Natural killer cell (primary cell): ENCODE data around the gene OTOF. TPM values are rescaled to one million over a fixed set of nuclear protein-coding genes. Genes with fewer than 3 reads are reported as not detected.

Experiments used
- ATAC-seq, 3 donors: fragments of 150-1000 bp in 2 of 3; fragments of 200-7000 bp in 1 of 3; cut with Tn5 transposase; 1 replicate in 1 of 3; 2 replicates in 2 of 3; pipeline ENCODE4 v1.10.0; 2021; ENCODE audit warnings: mild to moderate bottlenecking in 2 of 3, moderate library complexity in 2 of 3
- DNase-seq, 2 donors: peaks; one replicate each; pipeline versions ENCODE4 v3.0.0 to v3.0.0-alpha.2; 2013 to 2021; ENCODE audit warnings: mixed read lengths in 1 of 2
- H3K27ac ChIP-seq: one replicate; pipeline ENCODE4 v1.5.1; 2013; ENCODE audit warnings: mild to moderate bottlenecking, low read length
- H3K27me3 ChIP-seq: one replicate; pipeline ENCODE4 v1.6.1; 2013; ENCODE audit warnings: low read length; ENCODE audit not compliant: control insufficient read depth, insufficient read depth
- H3K36me3 ChIP-seq: one replicate; pipeline ENCODE4 v1.6.1; 2013; ENCODE audit warnings: low read length; ENCODE audit not compliant: control insufficient read depth, insufficient read depth
- H3K4me1 ChIP-seq: one replicate; pipeline ENCODE4 v1.6.1; 2013; ENCODE audit warnings: low read length; ENCODE audit not compliant: control insufficient read depth, insufficient read depth
- H3K4me3 ChIP-seq: one replicate; pipeline ENCODE4 v1.5.1; 2013; ENCODE audit warnings: low read length
- H3K9me3 ChIP-seq: one replicate; pipeline ENCODE4 v1.6.1; 2013; ENCODE audit warnings: low read length; ENCODE audit not compliant: control insufficient read depth, insufficient read depth
- H3K27ac Mint-ChIP-seq, 2 donors: one replicate each; pipeline ENCODE4 v1.8.0; 2022; ENCODE audit warnings: mild to moderate bottlenecking in 2 of 2, mixed read lengths in 2 of 2, moderate library complexity in 1 of 2
- H3K27me3 Mint-ChIP-seq, 2 donors: one replicate each; pipeline ENCODE4 v1.8.0; 2022; ENCODE audit warnings: low read depth in 2 of 2, mixed read lengths in 2 of 2
- H3K36me3 Mint-ChIP-seq: one replicate; pipeline ENCODE4 v1.8.0; 2022; ENCODE audit warnings: mixed read lengths
- H3K4me1 Mint-ChIP-seq, 2 donors: one replicate each; pipeline ENCODE4 v1.8.0; 2022; ENCODE audit warnings: mixed read lengths in 2 of 2
- H3K4me3 Mint-ChIP-seq: one replicate; pipeline ENCODE4 v1.8.0; 2022; ENCODE audit warnings: mild to moderate bottlenecking, moderate library complexity, mixed read lengths
- H3K9me3 Mint-ChIP-seq, 2 donors: one replicate each; pipeline ENCODE4 v1.8.0; 2022; ENCODE audit warnings: mixed read lengths in 2 of 2
- CTCF ChIP-seq: fragments of 200-600 bp; IDR thresholded peaks from one replicate; pipeline ENCODE4 v1.8.0; 2022; ENCODE audit warnings: antibody characterized with exemption
- WGBS: methylation state at CpG from one replicate; pipeline ENCODE4 v1.1.7; 2013; ENCODE audit warnings: missing lambda C conversion rate; ENCODE audit not compliant: insufficient coverage; 5-methylcytosine and 5-hydroxymethylcytosine counted together
- intact Hi-C: fragments of 100-400 bp; cut with micrococcal nuclease; formaldehyde crosslinking; loops from one replicate; pipeline ENCODE4 v1.14.2; 2022
- total RNA-seq, 4 donors: library from RNA; stranded (reverse); fragments of 120-200 nt in 1 of 4; gene quantifications; one replicate each; pipeline versions ENCODE4 v1.2.3 to v1.2.4, GENCODE V29; 2013 to 2022

OTOF gene
- total RNA-seq, 3 donors from 2014 or later (not counting 1 experiment from before 2014, with no cell fraction given) = 0.66 to 3.7 (median 1.4) TPM

- intact Hi-C loops = no loop called here
- Mint-ChIP-seq H3K36me3 (no peaks in the 10 kb centered on the region), H3K27me3 (no peaks in the 10 kb centered on the region), H3K9me3 (no peaks in the 10 kb centered on the region), H3K4me3 (no peak overlapping the region), H3K4me1 (no peaks in the 10 kb centered on the region), H3K27ac (no peak overlapping the region)
- H3K9me3 ChIP-seq = no peaks in the 10 kb centered on the region
- H3K36me3 ChIP-seq = no peaks in the 10 kb centered on the region
- ATAC-seq = no peak
- 88% methylated on average over 13 of the region's 13 CpGs for WGBS
- H3K27ac ChIP-seq = no peak overlapping the region
- DNase-seq = no peak
- no peaks in the 10 kb centered on the region for H3K4me1 ChIP-seq
- H3K4me3 ChIP-seq = no peak overlapping the region
- TF ChIP-seq CTCF = no peak
- H3K27me3 ChIP-seq = no peaks in the 10 kb centered on the region
Measured at GRCh38 chr2:26483957-26484565, 6.1 kb upstream of the OTOF start.

- WGBS = 91% methylated on average over 9 of the region's 11 CpGs
- no peak for ATAC-seq
- Histone ChIP-seq H3K36me3 (no peaks in the 10 kb centered on the region), H3K27ac (no peak overlapping the region), H3K27me3 (no peaks in the 10 kb centered on the region), H3K4me3 (no peak overlapping the region), H3K9me3 (no peaks in the 10 kb centered on the region), H3K4me1 (no peaks in the 10 kb centered on the region)
- no peak for TF ChIP-seq CTCF
- Mint-ChIP-seq H3K4me3 (no peak overlapping the region), H3K9me3 (no peaks in the 10 kb centered on the region), H3K27me3 (no peaks in the 10 kb centered on the region), H3K27ac (no peak overlapping the region), H3K36me3 (no peaks in the 10 kb centered on the region), H3K4me1 (no peaks in the 10 kb centered on the region)
- intact Hi-C loops = no loop called here
- DNase-seq = no peak
Measured at GRCh38 chr2:26483516-26483915, 5.6 kb upstream of the OTOF start.

GRCh38 chr2:26483027-26483326 is 5.1 kb upstream of the OTOF start:
- peaks cover under 1% of the 10 kb centered on the region for H3K4me1 ChIP-seq
- DNase-seq (no peak), ATAC-seq (peak in 1 of 3 donors; percentile 23)
- H3K27me3 ChIP-seq = no peaks in the 10 kb centered on the region
- Mint-ChIP-seq H3K36me3 (no peaks in the 10 kb centered on the region), H3K27ac (no peak overlapping the region), H3K4me1 (no peaks in the 10 kb centered on the region), H3K4me3 (no peak overlapping the region), H3K9me3 (no peaks in the 10 kb centered on the region), H3K27me3 (no peaks in the 10 kb centered on the region)
- intact Hi-C loops = no loop called here
- H3K27ac ChIP-seq = no peak overlapping the region
- no peak overlapping the region for H3K4me3 ChIP-seq
- no peak for TF ChIP-seq CTCF
- no peaks in the 10 kb centered on the region for H3K36me3 ChIP-seq
- no peaks in the 10 kb centered on the region for H3K9me3 ChIP-seq
- whole genome bisulfite sequencing = 94% methylated on average over 9 of the region's 11 CpGs
